Measurements from ENCODE around the gene ANKS1B.

Gene ANKS1B

GRCh38 chr12:98725476-98726247, 1259.1 kb downstream of the ANKS1B start:
- Mint-ChIP-seq H3K4me3 (no peak overlapping the region), H3K27ac (no peak overlapping the region), H3K4me1 (no peaks in the 10 kb centered on the region), H3K9me3 (no peaks in the 10 kb centered on the region), H3K27me3 (no peaks in the 10 kb centered on the region), H3K36me3 (peaks cover 12% of the 10 kb centered on the region)

- H3K4me1 Mint-ChIP-seq = no peaks in the 10 kb centered on the region
- H3K27ac Mint-ChIP-seq = peak overlapping the region; percentile 15
- no peaks in the 10 kb centered on the region for H3K27me3 Mint-ChIP-seq
- H3K4me3 Mint-ChIP-seq = no peak overlapping the region
- peaks cover 9% of the 10 kb centered on the region for H3K36me3 Mint-ChIP-seq
- no peaks in the 10 kb centered on the region for H3K9me3 Mint-ChIP-seq
Measured at GRCh38 chr12:98724384-98725155, 1260.2 kb downstream of the ANKS1B start.

GRCh38 chr12:98721204-98721702, 1263.5 kb downstream of the ANKS1B start:
- no peaks in the 10 kb centered on the region for H3K9me3 Mint-ChIP-seq
- no peaks in the 10 kb centered on the region for H3K27me3 Mint-ChIP-seq
- H3K36me3 Mint-ChIP-seq = peaks cover 18% of the 10 kb centered on the region
- H3K27ac Mint-ChIP-seq = no peak overlapping the region
- no peaks in the 10 kb centered on the region for H3K4me1 Mint-ChIP-seq
- no peak overlapping the region for H3K4me3 Mint-ChIP-seq

- no peaks in the 10 kb centered on the region for H3K27me3 Mint-ChIP-seq
- peaks cover 20% of the 10 kb centered on the region for H3K36me3 Mint-ChIP-seq
Measured at GRCh38 chr12:98719515-98720504, 1264.9 kb downstream of the ANKS1B start.

GRCh38 chr12:98714426-98714825, 1270.3 kb downstream of the ANKS1B start:
- no peaks in the 10 kb centered on the region for H3K4me1 Mint-ChIP-seq
- peaks cover 19% of the 10 kb centered on the region for H3K36me3 Mint-ChIP-seq

More at GRCh38 chr12:98719515-98720504, 1264.9 kb downstream of the ANKS1B start:
- H3K4me1 Mint-ChIP-seq = no peaks in the 10 kb centered on the region
- no peak overlapping the region for H3K27ac Mint-ChIP-seq
- H3K9me3 Mint-ChIP-seq = no peaks in the 10 kb centered on the region
- H3K4me3 Mint-ChIP-seq = no peak overlapping the region

GRCh38 chr12:98709022-98709421, 1275.7 kb downstream of the ANKS1B start:
- Mint-ChIP-seq H3K4me3 (no peak overlapping the region), H3K27me3 (no peaks in the 10 kb centered on the region), H3K36me3 (peaks cover 15% of the 10 kb centered on the region), H3K9me3 (no peaks in the 10 kb centered on the region), H3K27ac (no peak overlapping the region), H3K4me1 (no peaks in the 10 kb centered on the region)

More at GRCh38 chr12:98714426-98714825, 1270.3 kb downstream of the ANKS1B start:
- Mint-ChIP-seq H3K27me3 (no peaks in the 10 kb centered on the region), H3K9me3 (no peaks in the 10 kb centered on the region), H3K27ac (no peak overlapping the region), H3K4me3 (no peak overlapping the region)

- H3K4me3 Mint-ChIP-seq = no peak overlapping the region
- no peaks in the 10 kb centered on the region for H3K27me3 Mint-ChIP-seq
- H3K4me1 Mint-ChIP-seq = peaks cover 11% of the 10 kb centered on the region
- H3K36me3 Mint-ChIP-seq = peaks cover 16% of the 10 kb centered on the region
- no peaks in the 10 kb centered on the region for H3K9me3 Mint-ChIP-seq
- no peak overlapping the region for H3K27ac Mint-ChIP-seq
Measured at GRCh38 chr12:98701166-98701565, 1283.6 kb downstream of the ANKS1B start.

GRCh38 chr12:98699586-98699985, 1285.2 kb downstream of the ANKS1B start:
- Mint-ChIP-seq H3K27ac (no peak overlapping the region), H3K36me3 (peaks cover 18% of the 10 kb centered on the region), H3K4me1 (peaks cover 11% of the 10 kb centered on the region), H3K27me3 (no peaks in the 10 kb centered on the region), H3K9me3 (no peaks in the 10 kb centered on the region), H3K4me3 (no peak overlapping the region)

GRCh38 chr12:98698603-98699463, 1285.9 kb downstream of the ANKS1B start:
- Mint-ChIP-seq H3K27ac (no peak overlapping the region), H3K4me3 (no peak overlapping the region), H3K4me1 (peaks cover 15% of the 10 kb centered on the region), H3K36me3 (peaks cover 21% of the 10 kb centered on the region), H3K27me3 (no peaks in the 10 kb centered on the region), H3K9me3 (no peaks in the 10 kb centered on the region)

- Mint-ChIP-seq H3K36me3 (peaks cover 28% of the 10 kb centered on the region), H3K4me1 (peaks cover 24% of the 10 kb centered on the region), H3K4me3 (no peak overlapping the region), H3K9me3 (no peaks in the 10 kb centered on the region), H3K27ac (no peak overlapping the region), H3K27me3 (no peaks in the 10 kb centered on the region)
Measured at GRCh38 chr12:98697209-98697608, 1287.5 kb downstream of the ANKS1B start.

GRCh38 chr12:98696036-98696646, 1288.6 kb downstream of the ANKS1B start:
- Mint-ChIP-seq H3K4me3 (no peak overlapping the region), H3K4me1 (peaks cover 31% of the 10 kb centered on the region), H3K27ac (no peak overlapping the region), H3K9me3 (no peaks in the 10 kb centered on the region), H3K27me3 (no peaks in the 10 kb centered on the region), H3K36me3 (peaks cover 28% of the 10 kb centered on the region)

GRCh38 chr12:98691351-98691750, 1293.4 kb downstream of the ANKS1B start:
- H3K9me3 Mint-ChIP-seq = no peaks in the 10 kb centered on the region
- peaks cover 34% of the 10 kb centered on the region for H3K36me3 Mint-ChIP-seq
- no peak overlapping the region for H3K4me3 Mint-ChIP-seq
- H3K27ac Mint-ChIP-seq = peak overlapping the region; percentile 5
- no peaks in the 10 kb centered on the region for H3K27me3 Mint-ChIP-seq
- H3K4me1 Mint-ChIP-seq = peaks cover 21% of the 10 kb centered on the region

GRCh38 chr12:98686603-98687002, 1298.1 kb downstream of the ANKS1B start:
- no peak overlapping the region for H3K4me3 Mint-ChIP-seq
- no peak overlapping the region for H3K27ac Mint-ChIP-seq
- H3K27me3 Mint-ChIP-seq = no peaks in the 10 kb centered on the region
- peaks cover 28% of the 10 kb centered on the region for H3K36me3 Mint-ChIP-seq
- H3K9me3 Mint-ChIP-seq = no peaks in the 10 kb centered on the region
- peaks cover 5% of the 10 kb centered on the region for H3K4me1 Mint-ChIP-seq

All from activated naive CD4-positive, alpha-beta T cell treated with anti-CD3 and anti-CD28 coated beads, Interleukin-2, amount 50 U/mL, for 24 hours (primary cell).